Esophagus squamous epithelium (tissue), 4 donors: ENCODE measurements around the gene EPHA8.

Experiments used
- POLR2A ChIP-seq, 4 donors: fragments of 450-650 bp; IDR thresholded peaks; one replicate each; pipeline ENCODE4 v1.6.1; 2017; ENCODE audit warnings: antibody characterized with exemption in 4 of 4, mild to moderate bottlenecking in 4 of 4, moderate library complexity in 3 of 4
- TF ChIP-seq, protein P1 (sequence below), 6 experiments: fragments of 450-650 bp in 4 of 6; fragments of 200-600 bp in 2 of 6; sonication (generic) in 2 of 6; IDR thresholded peaks; one replicate each; pipeline ENCODE4 v1.5.1; 2016 to 2019; ENCODE audit warnings: antibody characterized with exemption in 6 of 6, mild to moderate bottlenecking in 4 of 6, moderate library complexity in 4 of 6

DNA sequence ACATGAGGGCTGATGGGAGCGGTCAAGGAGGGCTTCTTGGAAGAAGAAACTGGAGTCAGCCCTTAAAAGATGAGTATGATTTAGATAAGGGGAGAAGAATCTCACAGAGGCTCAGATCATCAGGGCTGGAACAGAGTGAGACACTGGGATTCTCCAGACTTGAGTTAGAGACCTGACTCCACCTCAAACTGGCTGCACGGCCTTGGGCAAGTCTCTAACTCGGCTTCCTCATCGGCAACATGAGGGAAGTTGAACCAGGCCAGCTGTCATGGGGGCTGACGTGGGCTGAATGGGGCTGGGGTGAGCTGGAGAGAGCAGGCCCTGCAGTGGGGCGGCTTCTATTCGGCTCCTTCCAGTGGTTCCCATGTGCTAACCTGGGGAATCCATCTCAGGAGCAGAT is 82.6 kb downstream of the EPHA8 start:
- TF ChIP-seq, protein P1, sequence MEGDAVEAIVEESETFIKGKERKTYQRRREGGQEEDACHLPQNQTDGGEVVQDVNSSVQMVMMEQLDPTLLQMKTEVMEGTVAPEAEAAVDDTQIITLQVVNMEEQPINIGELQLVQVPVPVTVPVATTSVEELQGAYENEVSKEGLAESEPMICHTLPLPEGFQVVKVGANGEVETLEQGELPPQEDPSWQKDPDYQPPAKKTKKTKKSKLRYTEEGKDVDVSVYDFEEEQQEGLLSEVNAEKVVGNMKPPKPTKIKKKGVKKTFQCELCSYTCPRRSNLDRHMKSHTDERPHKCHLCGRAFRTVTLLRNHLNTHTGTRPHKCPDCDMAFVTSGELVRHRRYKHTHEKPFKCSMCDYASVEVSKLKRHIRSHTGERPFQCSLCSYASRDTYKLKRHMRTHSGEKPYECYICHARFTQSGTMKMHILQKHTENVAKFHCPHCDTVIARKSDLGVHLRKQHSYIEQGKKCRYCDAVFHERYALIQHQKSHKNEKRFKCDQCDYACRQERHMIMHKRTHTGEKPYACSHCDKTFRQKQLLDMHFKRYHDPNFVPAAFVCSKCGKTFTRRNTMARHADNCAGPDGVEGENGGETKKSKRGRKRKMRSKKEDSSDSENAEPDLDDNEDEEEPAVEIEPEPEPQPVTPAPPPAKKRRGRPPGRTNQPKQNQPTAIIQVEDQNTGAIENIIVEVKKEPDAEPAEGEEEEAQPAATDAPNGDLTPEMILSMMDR (IDR thresholded peaks at IDR 0.05) = no peak
- no peak for TF ChIP-seq POLR2A (IDR thresholded peaks at IDR 0.05)
